Ovary (tissue), 3 donors: ENCODE data around the gene GTPBP6.

Source experiments
- CTCF ChIP-seq, 3 donors: fragments of 450-650 bp in 2 of 3; fragments of 200-600 bp in 1 of 3; IDR thresholded peaks; one replicate each; pipeline versions ENCODE4 v1.5.1 to v1.8.0; 2016 to 2022; ENCODE audit warnings: antibody characterized with exemption in 3 of 3, mild to moderate bottlenecking in 1 of 3
- EP300 ChIP-seq: sonication (generic); formaldehyde crosslinking; IDR thresholded peaks from one replicate; pipeline ENCODE4 v1.6.1; 2017; ENCODE audit warnings: antibody characterized with exemption
- POLR2A ChIP-seq: fragments of 450-650 bp; IDR thresholded peaks from one replicate; pipeline ENCODE4 v1.6.1; 2017; ENCODE audit warnings: antibody characterized with exemption, mild to moderate bottlenecking, moderate library complexity
- donor health status: DM: no; HTN: no; CAD: no.

- TF ChIP-seq CTCF (IDR thresholded peaks at IDR 0.05) = no peak
- no peak for TF ChIP-seq POLR2A
- no peak for TF ChIP-seq EP300
These were observed 39.3 kb upstream of the GTPBP6 start for GRCh38 chrX:357693-358471.
